Keratinocyte (primary cell): ENCODE data around the gene HLA-C. TPM values are rescaled to one million over a fixed set of nuclear protein-coding genes. Genes with fewer than 3 reads are reported as not detected.
"Not testable (repeated sequence)": the region's sequence is repeated elsewhere in the genome, so short reads cannot be mapped to it uniquely, and the experiment has no call there.

ENCODE experiments used
- DNase-seq: peaks from one replicate; pipeline ENCODE4 v3.0.0-alpha.2; 2011; ENCODE audit warnings: low read depth, missing footprints, low spot score
- FAIRE-seq: peaks from 2 replicates; lab custom pipeline; 2011; peaks lifted over from hg19 to GRCh38; lab: Jason Lieb, UNC
- H2AFZ ChIP-seq: 2 replicates; pipeline ENCODE4 v1.6.0; 2012; ENCODE audit warnings: low read length, control low read depth, inconsistent platforms; ENCODE audit not compliant: control insufficient read depth
- H3K27ac ChIP-seq: 2 replicates; pipeline ENCODE4 v1.5.1; 2011; ENCODE audit warnings: low read length; ENCODE audit not compliant: control insufficient read depth, insufficient read depth
- H3K27me3 ChIP-seq: 3 replicates; pipeline ENCODE4 v1.6.0; 2011; ENCODE audit warnings: low read length; ENCODE audit not compliant: control insufficient read depth, insufficient read depth; ENCODE audit errors: extremely low read depth
- H3K36me3 ChIP-seq, 2 experiments: 2 replicates in 1 of 2; 3 replicates in 1 of 2; pipeline ENCODE4 v1.5.1; 2011; ENCODE audit warnings: low read length in 2 of 2, mild to moderate bottlenecking in 1 of 2; ENCODE audit not compliant: control insufficient read depth in 2 of 2, insufficient read depth in 2 of 2; ENCODE audit errors: extremely low read depth in 1 of 2
- H3K4me1 ChIP-seq: 3 replicates; pipeline ENCODE4 v1.5.1; 2011; ENCODE audit warnings: low read length; ENCODE audit not compliant: control insufficient read depth, insufficient read depth; ENCODE audit errors: extremely low read depth
- H3K4me2 ChIP-seq: 3 replicates; pipeline ENCODE4 v1.6.0; 2011; ENCODE audit warnings: low read depth, low read length; ENCODE audit not compliant: control insufficient read depth, insufficient read depth; ENCODE audit errors: extremely low read depth
- H3K4me3 ChIP-seq, 3 experiments: fragments of 200-600 bp in 1 of 3; sonication (generic) in 1 of 3; 2 replicates in 2 of 3; 3 replicates in 1 of 3; pipeline ENCODE4 v1.5.1; 2011 to 2016; ENCODE audit warnings: low read length in 3 of 3, mild to moderate bottlenecking in 3 of 3, control low read depth in 2 of 3, inconsistent platforms in 1 of 3, low read depth in 1 of 3, mixed read lengths in 1 of 3, mixed run types in 1 of 3, moderate library complexity in 1 of 3; ENCODE audit not compliant: control insufficient read depth in 2 of 3, insufficient read depth in 2 of 3; ENCODE audit errors: extremely low read depth in 1 of 3
- H3K79me2 ChIP-seq: 2 replicates; pipeline ENCODE4 v1.6.0; 2012; ENCODE audit warnings: low read length; ENCODE audit not compliant: control insufficient read depth, insufficient read depth
- H3K9ac ChIP-seq: 3 replicates; pipeline ENCODE4 v1.6.0; 2011; ENCODE audit warnings: low read length; ENCODE audit not compliant: control insufficient read depth, insufficient read depth; ENCODE audit errors: extremely low read depth
- H3K9me1 ChIP-seq: 3 replicates; pipeline ENCODE4 v1.6.0; 2011; ENCODE audit warnings: low read length; ENCODE audit not compliant: control insufficient read depth, insufficient read depth; ENCODE audit errors: extremely low read depth
- H3K9me3 ChIP-seq: 2 replicates; pipeline ENCODE4 v1.5.1; 2012; ENCODE audit warnings: low read depth, low read length; ENCODE audit not compliant: control insufficient read depth
- H4K20me1 ChIP-seq: 3 replicates; pipeline ENCODE4 v1.6.0; 2011; ENCODE audit warnings: low read length; ENCODE audit not compliant: control insufficient read depth, insufficient read depth; ENCODE audit errors: extremely low read depth
- EZH2 ChIP-seq: IDR thresholded peaks from one replicate; pipeline ENCODE4 v1.6.1; 2012; ENCODE audit warnings: inconsistent platforms, mild to moderate bottlenecking, low read length, moderate library complexity
- dilution Hi-C: fragments of 300-500 bp; cut with MboI; formaldehyde crosslinking; loops from one replicate; pipeline ENCODE4 v1.7.0; 2020; ENCODE audit warnings: low sequenced_read_pairs; ENCODE audit not compliant: extremely low pct_ligation_motif_present
- polyA plus RNA-seq, 5 experiments: library from polyadenylated mRNA; depleted of rRNA in 3 of 5; stranded (reverse) in 3 of 5; stranded (forward) in 1 of 5; unstranded in 1 of 5; fragments of >200 nt; gene quantifications; 1 replicate in 1 of 5; 2 replicates in 3 of 5; 3 replicates in 1 of 5; pipeline versions ENCODE4 v1.2.1 to v1.2.3, GENCODE V29; 2011 to 2012; ENCODE audit warnings: missing spikeins in 2 of 5, low read depth in 1 of 5, low replicate concordance in 1 of 5
- TF ChIP-seq, protein P1 (sequence below), 3 experiments: IDR thresholded peaks in 1 of 3; conservative IDR thresholded peaks in 1 of 3; optimal IDR thresholded peaks in 1 of 3; 2 replicates in 2 of 3; 3 replicates in 1 of 3; pipeline versions ENCODE3 to v1.5.1; 2011; ENCODE audit warnings: low read length in 3 of 3, mild to moderate bottlenecking in 3 of 3, moderate library complexity in 2 of 3, control low read depth in 1 of 3, inconsistent platforms in 1 of 3; ENCODE audit not compliant: insufficient read depth in 2 of 3; ENCODE audit errors: extremely low read depth in 1 of 3

Gene HLA-C
- polyA plus RNA-seq, 1 donor (not counting 4 experiments of a cell fraction or from before 2014, with no cell fraction given): 330 TPM

DNA sequence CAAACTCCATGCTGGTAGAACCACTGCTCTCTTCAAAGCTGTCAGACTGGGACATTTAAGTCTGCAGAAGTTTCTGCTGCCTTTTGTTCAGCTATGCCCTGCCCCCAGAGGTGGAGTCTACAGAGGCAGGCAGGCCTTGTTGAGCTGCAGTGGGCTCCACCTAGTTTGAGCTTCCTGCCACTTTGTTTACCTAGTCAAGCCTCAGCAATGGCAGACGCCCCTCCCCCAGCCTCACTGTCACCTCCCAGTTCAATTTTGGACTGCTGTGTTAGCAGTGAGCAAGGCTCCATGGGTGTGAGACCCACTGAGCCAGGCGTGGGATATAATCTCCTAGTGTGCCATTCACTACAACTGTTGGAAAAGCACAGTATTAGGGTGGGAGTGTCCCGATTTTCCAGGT is 11.9 kb downstream of the HLA-C start:
- H3K36me3 ChIP-seq, H3K9me1 ChIP-seq, dilution Hi-C loops, FAIRE-seq, H3K27me3 ChIP-seq, H4K20me1 ChIP-seq, H2AFZ ChIP-seq, H3K4me1 ChIP-seq, H3K4me3 ChIP-seq, H3K27ac ChIP-seq, H3K4me2 ChIP-seq, H3K9ac ChIP-seq, H3K9me3 ChIP-seq, DNase-seq, H3K79me2 ChIP-seq: not testable (repeated sequence)

DNA sequence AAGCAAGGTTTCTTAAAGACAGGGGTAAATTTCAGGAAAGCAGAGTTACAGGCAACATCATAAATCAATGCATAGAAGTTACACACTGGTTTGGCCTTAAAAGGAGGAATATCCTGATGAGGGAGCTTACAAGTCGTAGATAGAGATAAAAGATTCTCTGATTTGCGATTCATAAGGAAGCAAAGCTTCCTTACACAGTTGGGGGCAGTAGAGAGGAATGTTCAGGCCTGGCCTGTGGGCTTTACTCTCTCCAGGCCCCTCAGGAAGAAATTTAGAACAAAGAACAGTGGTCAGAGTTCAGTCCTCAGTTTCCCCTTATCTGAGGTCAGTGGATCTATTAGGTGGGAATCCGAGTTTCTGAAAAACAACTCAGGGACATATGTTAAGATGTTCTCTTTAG is 19.3 kb downstream of the HLA-C start:
- H3K9me1 ChIP-seq: no peaks in the 10 kb centered on the region
- H4K20me1 ChIP-seq: no peaks in the 10 kb centered on the region
- H3K4me2 ChIP-seq: no peak overlapping the region
- DNase-seq: no peak
- H3K4me3 ChIP-seq: no peak overlapping the region
- H3K4me1 ChIP-seq: no peaks in the 10 kb centered on the region
- dilution Hi-C loops: no loop called here
- H3K79me2 ChIP-seq: no peaks in the 10 kb centered on the region
- H3K9ac ChIP-seq: no peak overlapping the region
- H3K9me3 ChIP-seq: peaks cover 2% of the 10 kb centered on the region
- no peak for FAIRE-seq
- H2AFZ ChIP-seq: no peak overlapping the region
- no peak for TF ChIP-seq EZH2
- TF ChIP-seq, protein P1, sequence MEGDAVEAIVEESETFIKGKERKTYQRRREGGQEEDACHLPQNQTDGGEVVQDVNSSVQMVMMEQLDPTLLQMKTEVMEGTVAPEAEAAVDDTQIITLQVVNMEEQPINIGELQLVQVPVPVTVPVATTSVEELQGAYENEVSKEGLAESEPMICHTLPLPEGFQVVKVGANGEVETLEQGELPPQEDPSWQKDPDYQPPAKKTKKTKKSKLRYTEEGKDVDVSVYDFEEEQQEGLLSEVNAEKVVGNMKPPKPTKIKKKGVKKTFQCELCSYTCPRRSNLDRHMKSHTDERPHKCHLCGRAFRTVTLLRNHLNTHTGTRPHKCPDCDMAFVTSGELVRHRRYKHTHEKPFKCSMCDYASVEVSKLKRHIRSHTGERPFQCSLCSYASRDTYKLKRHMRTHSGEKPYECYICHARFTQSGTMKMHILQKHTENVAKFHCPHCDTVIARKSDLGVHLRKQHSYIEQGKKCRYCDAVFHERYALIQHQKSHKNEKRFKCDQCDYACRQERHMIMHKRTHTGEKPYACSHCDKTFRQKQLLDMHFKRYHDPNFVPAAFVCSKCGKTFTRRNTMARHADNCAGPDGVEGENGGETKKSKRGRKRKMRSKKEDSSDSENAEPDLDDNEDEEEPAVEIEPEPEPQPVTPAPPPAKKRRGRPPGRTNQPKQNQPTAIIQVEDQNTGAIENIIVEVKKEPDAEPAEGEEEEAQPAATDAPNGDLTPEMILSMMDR (optimal IDR thresholded peaks at IDR 0.05 in 1 of 3, IDR thresholded peaks at IDR 0.05 in 1 of 3, conservative IDR thresholded peaks at IDR 0.05 in 1 of 3; ENCODE audit: extremely low read depth in 1 of 3, insufficient read depth in 2 of 3, low read length in 3 of 3): no peak
- H3K36me3 ChIP-seq: no peaks in the 10 kb centered on the region
- no peak overlapping the region for H3K27ac ChIP-seq
- H3K27me3 ChIP-seq: peaks cover 12% of the 10 kb centered on the region

DNA sequence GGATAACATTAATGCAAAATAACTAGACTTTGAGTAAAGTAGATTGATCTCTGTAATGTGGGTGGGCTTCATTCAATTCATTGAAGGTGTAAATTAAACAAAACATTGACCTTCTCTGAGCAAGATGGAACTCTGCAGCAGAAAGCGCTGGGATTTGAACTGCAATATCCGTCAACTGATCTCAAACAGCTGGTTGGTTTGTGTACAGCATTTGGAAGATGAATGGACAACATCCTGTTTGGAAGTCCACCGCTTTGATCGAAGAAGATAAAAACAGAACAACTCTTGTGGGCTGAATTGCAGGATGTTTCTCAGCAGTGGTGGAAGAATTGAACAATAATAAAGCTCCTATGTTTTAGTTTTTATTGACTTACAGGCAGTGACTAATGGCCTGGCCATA is 20.6 kb downstream of the HLA-C start:
- Histone ChIP-seq H3K27me3 (peaks cover 12% of the 10 kb centered on the region), H3K4me2 (no peak overlapping the region), H2AFZ (no peak overlapping the region), H3K9me3 (peaks cover 2% of the 10 kb centered on the region), H4K20me1 (no peaks in the 10 kb centered on the region), H3K4me1 (peaks cover under 1% of the 10 kb centered on the region), H3K36me3 (no peaks in the 10 kb centered on the region), H3K27ac (no peak overlapping the region), H3K79me2 (no peaks in the 10 kb centered on the region), H3K9me1 (no peaks in the 10 kb centered on the region), H3K4me3 (no peak overlapping the region), H3K9ac (no peak overlapping the region)
- dilution Hi-C loops: no loop called here
- DNase-seq (no peak), FAIRE-seq (no peak)
- TF ChIP-seq, protein P1 (optimal IDR thresholded peaks at IDR 0.05 in 1 of 3, IDR thresholded peaks at IDR 0.05 in 1 of 3, conservative IDR thresholded peaks at IDR 0.05 in 1 of 3; ENCODE audit: extremely low read depth in 1 of 3, insufficient read depth in 2 of 3, low read length in 3 of 3): no peak
- TF ChIP-seq EZH2: no peak
